ENCODE measurements around the gene TPPP. TPM values are rescaled to one million over a fixed set of nuclear protein-coding genes. Genes with fewer than 3 reads are reported as not detected.

The TPPP gene
- total RNA-seq, 1 experiment from 2014 or later, result 3.9 TPM

DNA sequence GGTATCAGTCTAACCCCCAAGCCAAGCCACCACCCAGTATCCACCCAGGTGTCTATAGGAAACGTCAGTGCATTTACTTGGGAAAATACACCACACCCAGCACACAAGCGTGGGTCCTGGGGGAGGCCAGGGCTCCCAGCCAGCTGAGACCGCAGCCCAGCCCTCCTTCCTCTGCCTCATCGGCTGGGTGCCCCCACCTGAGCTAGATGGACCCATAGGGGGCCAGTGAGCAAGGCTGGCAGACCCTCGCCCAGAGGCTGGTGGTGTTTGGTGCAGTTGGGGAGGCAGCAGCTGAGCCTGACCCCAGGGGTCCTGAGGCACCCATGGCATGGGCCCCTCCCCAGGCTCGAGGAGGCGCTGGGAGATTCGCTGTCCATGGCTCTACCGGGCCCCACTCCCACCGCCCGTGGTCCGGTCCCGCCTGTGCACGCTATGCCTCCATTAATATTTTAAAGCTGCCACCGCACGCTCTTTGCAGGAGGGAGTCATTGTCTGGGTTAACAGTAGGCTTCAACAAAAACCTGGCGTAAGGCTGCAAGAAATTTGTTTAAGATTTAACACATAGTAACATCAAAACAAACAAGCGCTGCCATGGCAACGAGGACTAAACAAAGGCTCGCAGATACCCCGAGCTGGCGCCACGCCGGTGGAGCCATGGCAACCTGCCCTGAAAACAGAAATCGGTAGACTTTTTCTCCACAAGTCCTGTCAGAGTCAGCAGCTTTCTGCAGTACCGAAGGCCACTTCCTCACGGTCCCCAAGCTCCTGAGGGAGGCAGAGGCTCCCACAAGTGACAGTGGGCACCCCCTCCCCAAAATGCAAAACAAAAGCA, 20.6 kb downstream of the TPPP start:
- Histone ChIP-seq H3K27me3 (ENCODE audit: insufficient read depth, low read length) (no peaks in the 10 kb centered on the region), H3K27ac (ENCODE audit: low read depth, low read length) (no peak overlapping the region), H3K4me2 (ENCODE audit: low read length) (peak overlapping the region; percentile 37), H3K79me2 (ENCODE audit: insufficient read depth, low read length) (no peaks in the 10 kb centered on the region), H3K9me3 (ENCODE audit: control insufficient read depth in 1 of 2, insufficient read depth in 1 of 2, low read depth in 1 of 2, low read length in 2 of 2) (no peaks in the 10 kb centered on the region), H3K4me3 (replicated peaks in 1 of 2; ENCODE audit: low read depth in 1 of 2, low read length in 2 of 2) (no peak overlapping the region), H4K20me1 (ENCODE audit: insufficient read depth) (no peaks in the 10 kb centered on the region), H3K9me2 (ENCODE audit: insufficient read depth) (no peaks in the 10 kb centered on the region), H2AFZ (ENCODE audit: low read depth, low read length, poor library complexity, severe bottlenecking) (no peak overlapping the region), H3K36me3 (ENCODE audit: control insufficient read depth in 1 of 2, insufficient read depth in 2 of 2, low read length in 2 of 2) (0 out of 4 replicates have a peak, but pooled peaks cover 0 to 3% of the 10 kb centered on the region in 2 experiments), H3K9ac (ENCODE audit: low read length) (0 out of 2 replicates have a peak overlapping the region, but pooled peaks have one; percentile 8), H3K4me1 (ENCODE audit: control insufficient read depth in 1 of 2, insufficient read depth in 2 of 2, low read length in 2 of 2) (peaks cover 0 to 33% of the 10 kb centered on the region in 2 experiments; a peak in 2 of 4 replicates)
- ChIA-PET CTCF (no interaction called here), RAD21 (ENCODE audit: low non-redundant PET in 1 of 2, low total read pairs in 2 of 2, uncharacterized antibody in 2 of 2, unreplicated experiment in 2 of 2) (no interaction called here), POLR2A (no interaction called here)
- DNase-seq (ENCODE audit: low read depth, low spot score) (no peak), ATAC-seq (peak; percentile 3; the same call in 1 of the 2 replicates)
- intact Hi-C loops (cut with micrococcal nuclease), result loop anchor here (10.0 kb wide), 1 partner anchor 492 kb away; no protein-coding TSS in a partner anchor
- TF ChIP-seq SP1 (IDR thresholded peaks at IDR 0.05; ENCODE audit: low read depth) (no peak), SIN3A (IDR thresholded peaks at IDR 0.05; ENCODE audit: low read depth) (no peak), CBX3 (IDR thresholded peaks at IDR 0.05; ENCODE audit: low read depth) (no peak), ELF1 (IDR thresholded peaks at IDR 0.05; ENCODE audit: borderline replicate concordance, low read depth) (no peak), POLR2A (IDR thresholded peaks at IDR 0.05; ENCODE audit: borderline replicate concordance, extremely low read depth, insufficient read depth, insufficient read length) (no peak)
- TF ChIP-seq, protein P1, sequence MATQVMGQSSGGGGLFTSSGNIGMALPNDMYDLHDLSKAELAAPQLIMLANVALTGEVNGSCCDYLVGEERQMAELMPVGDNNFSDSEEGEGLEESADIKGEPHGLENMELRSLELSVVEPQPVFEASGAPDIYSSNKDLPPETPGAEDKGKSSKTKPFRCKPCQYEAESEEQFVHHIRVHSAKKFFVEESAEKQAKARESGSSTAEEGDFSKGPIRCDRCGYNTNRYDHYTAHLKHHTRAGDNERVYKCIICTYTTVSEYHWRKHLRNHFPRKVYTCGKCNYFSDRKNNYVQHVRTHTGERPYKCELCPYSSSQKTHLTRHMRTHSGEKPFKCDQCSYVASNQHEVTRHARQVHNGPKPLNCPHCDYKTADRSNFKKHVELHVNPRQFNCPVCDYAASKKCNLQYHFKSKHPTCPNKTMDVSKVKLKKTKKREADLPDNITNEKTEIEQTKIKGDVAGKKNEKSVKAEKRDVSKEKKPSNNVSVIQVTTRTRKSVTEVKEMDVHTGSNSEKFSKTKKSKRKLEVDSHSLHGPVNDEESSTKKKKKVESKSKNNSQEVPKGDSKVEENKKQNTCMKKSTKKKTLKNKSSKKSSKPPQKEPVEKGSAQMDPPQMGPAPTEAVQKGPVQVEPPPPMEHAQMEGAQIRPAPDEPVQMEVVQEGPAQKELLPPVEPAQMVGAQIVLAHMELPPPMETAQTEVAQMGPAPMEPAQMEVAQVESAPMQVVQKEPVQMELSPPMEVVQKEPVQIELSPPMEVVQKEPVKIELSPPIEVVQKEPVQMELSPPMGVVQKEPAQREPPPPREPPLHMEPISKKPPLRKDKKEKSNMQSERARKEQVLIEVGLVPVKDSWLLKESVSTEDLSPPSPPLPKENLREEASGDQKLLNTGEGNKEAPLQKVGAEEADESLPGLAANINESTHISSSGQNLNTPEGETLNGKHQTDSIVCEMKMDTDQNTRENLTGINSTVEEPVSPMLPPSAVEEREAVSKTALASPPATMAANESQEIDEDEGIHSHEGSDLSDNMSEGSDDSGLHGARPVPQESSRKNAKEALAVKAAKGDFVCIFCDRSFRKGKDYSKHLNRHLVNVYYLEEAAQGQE (IDR thresholded peaks at IDR 0.05; ENCODE audit: low read depth), result no peak
- TF ChIP-seq, protein P2, sequence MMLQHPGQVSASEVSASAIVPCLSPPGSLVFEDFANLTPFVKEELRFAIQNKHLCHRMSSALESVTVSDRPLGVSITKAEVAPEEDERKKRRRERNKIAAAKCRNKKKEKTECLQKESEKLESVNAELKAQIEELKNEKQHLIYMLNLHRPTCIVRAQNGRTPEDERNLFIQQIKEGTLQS (IDR thresholded peaks at IDR 0.05), result no peak
- BruUV-seq (replicated peaks), result no TSS peak
